Osteocyte (in vitro differentiated cells): ENCODE data around the gene CKLF. TPM values are rescaled to one million over a fixed set of nuclear protein-coding genes. Genes with fewer than 3 reads are reported as not detected.

ENCODE experiments used
- DNase-seq: peaks from one replicate; pipeline ENCODE4 v3.0.0; 2021; ENCODE audit warnings: mixed read lengths; ENCODE audit not compliant: unreplicated experiment; ENCODE audit errors: extremely low spot score
- H3K27ac Mint-ChIP-seq: one replicate; pipeline ENCODE4 v1.8.0; 2021; ENCODE audit warnings: mild to moderate bottlenecking, mixed read lengths; ENCODE audit not compliant: unreplicated experiment
- H3K27me3 Mint-ChIP-seq: one replicate; pipeline ENCODE4 v1.8.0; 2021; ENCODE audit warnings: mixed read lengths; ENCODE audit not compliant: unreplicated experiment
- H3K36me3 Mint-ChIP-seq: one replicate; pipeline ENCODE4 v1.8.0; 2021; ENCODE audit warnings: mixed read lengths; ENCODE audit not compliant: unreplicated experiment
- H3K4me1 Mint-ChIP-seq: one replicate; pipeline ENCODE4 v1.8.0; 2021; ENCODE audit warnings: mixed read lengths; ENCODE audit not compliant: unreplicated experiment
- H3K4me3 Mint-ChIP-seq: one replicate; pipeline ENCODE4 v1.8.0; 2021; ENCODE audit warnings: mild to moderate bottlenecking, moderate library complexity, mixed read lengths; ENCODE audit not compliant: unreplicated experiment
- H3K9me3 Mint-ChIP-seq: one replicate; pipeline ENCODE4 v1.8.0; 2021; ENCODE audit warnings: mixed read lengths; ENCODE audit not compliant: unreplicated experiment
- CTCF ChIP-seq: fragments of 200-600 bp; sonication (generic); IDR thresholded peaks from 2 replicates; pipeline ENCODE4 v1.5.0; 2021; ENCODE audit warnings: antibody characterized with exemption, mild to moderate bottlenecking, moderate library complexity
- total RNA-seq: library from RNA; stranded (reverse); gene quantifications from 2 replicates; pipeline ENCODE4 v1.2.1, GENCODE V29; 2021

The CKLF gene
- total RNA-seq, 1 donor from 2014 or later = 41.5 TPM

GRCh38 chr16:66554495-66554894 lies 2.1 kb downstream of the CKLF start:
- DNase-seq = no peak
- no peak overlapping the region for H3K4me3 Mint-ChIP-seq
- no peak overlapping the region for H3K27ac Mint-ChIP-seq
- H3K27me3 Mint-ChIP-seq = no peaks in the 10 kb centered on the region
- peaks cover 50% of the 10 kb centered on the region for H3K4me1 Mint-ChIP-seq
- peaks cover 13% of the 10 kb centered on the region for H3K36me3 Mint-ChIP-seq
- no peak for TF ChIP-seq CTCF
- H3K9me3 Mint-ChIP-seq = no peaks in the 10 kb centered on the region

DNA sequence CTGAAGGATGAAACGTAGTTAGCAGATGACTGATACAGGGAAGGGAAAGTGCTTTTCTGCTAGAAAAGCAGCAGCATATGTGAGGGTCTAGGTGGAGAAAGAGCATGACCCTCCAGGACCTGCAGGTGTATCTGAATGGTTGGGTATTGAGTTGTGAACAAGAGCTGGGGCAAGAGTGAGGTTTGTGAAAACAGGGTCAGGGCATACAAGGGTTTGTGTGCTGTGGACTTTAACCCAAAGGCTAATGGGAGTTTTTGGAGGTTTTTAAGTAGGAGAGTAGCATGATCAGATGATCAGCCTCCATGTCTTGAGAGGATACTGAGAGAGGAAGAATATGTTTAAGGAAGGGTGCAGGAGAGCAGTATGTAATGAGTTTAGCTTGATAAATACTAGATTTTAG lies 7.7 kb downstream of the CKLF start:
- no peak for DNase-seq
- Mint-ChIP-seq H3K36me3 (peaks cover 22% of the 10 kb centered on the region), H3K4me3 (no peak overlapping the region), H3K27me3 (no peaks in the 10 kb centered on the region), H3K4me1 (peaks cover 8% of the 10 kb centered on the region), H3K9me3 (no peaks in the 10 kb centered on the region), H3K27ac (no peak overlapping the region)
- no peak for TF ChIP-seq CTCF

DNA sequence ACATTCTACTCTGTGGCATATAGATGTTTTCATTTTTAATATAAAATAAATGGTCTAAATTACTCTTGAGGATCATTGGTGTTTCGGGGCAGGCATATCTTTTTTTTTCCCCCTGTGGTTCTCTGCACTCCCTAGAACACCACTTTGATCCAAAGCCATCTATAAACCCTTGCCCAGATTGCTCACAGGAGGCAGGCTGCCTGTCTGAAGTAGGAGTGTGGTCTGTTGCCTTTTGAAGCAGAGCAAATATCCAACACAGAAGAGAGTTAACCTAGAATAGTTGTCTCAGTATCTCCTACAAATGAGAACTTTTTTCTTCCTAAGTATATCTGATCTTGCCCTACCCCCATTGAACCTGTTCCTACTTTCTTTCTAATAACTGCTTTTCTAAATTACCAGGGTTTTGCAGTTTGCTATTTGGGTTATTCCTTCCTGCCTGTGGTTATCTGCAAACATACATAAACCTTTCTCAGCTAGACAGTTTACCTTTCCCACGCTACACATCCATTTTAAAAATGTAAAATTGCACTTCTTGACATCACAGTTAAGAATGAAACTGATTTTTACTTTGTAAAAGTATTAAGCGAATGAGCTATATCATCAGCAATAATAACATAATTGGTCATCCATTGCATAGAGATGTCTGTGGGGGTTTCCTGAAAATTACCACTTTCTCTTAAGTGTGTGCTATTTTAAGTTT lies 9.2 kb downstream of the CKLF start:
- H3K36me3 Mint-ChIP-seq = peaks cover 27% of the 10 kb centered on the region
- no peak overlapping the region for H3K4me3 Mint-ChIP-seq
- no peak for TF ChIP-seq CTCF
- DNase-seq = no peak
- no peak overlapping the region for H3K27ac Mint-ChIP-seq
- H3K27me3 Mint-ChIP-seq = no peaks in the 10 kb centered on the region
- no peaks in the 10 kb centered on the region for H3K9me3 Mint-ChIP-seq
- H3K4me1 Mint-ChIP-seq = no peaks in the 10 kb centered on the region

DNA sequence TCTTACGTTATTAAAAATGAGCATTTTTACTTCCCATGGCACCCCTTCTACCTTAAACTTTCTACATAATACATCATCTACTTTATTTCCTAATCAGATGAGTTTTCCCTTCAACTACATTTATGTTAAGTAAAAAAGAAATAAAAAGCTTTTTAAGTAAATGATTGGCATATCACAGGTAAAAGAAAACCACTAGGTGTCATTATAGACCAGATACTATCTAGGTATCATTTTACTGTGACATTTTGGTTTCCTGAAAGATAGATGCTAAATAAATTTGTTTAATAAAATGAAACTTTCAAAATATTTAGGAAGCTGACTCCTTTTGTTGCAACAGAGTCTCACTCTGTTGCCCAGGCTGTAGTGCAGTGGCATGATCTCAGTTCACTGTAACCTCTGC lies 10.0 kb downstream of the CKLF start:
- no peaks in the 10 kb centered on the region for H3K27me3 Mint-ChIP-seq
- H3K4me3 Mint-ChIP-seq = no peak overlapping the region
- H3K9me3 Mint-ChIP-seq = no peaks in the 10 kb centered on the region
- TF ChIP-seq CTCF = no peak
- no peaks in the 10 kb centered on the region for H3K4me1 Mint-ChIP-seq
- no peak for DNase-seq
- H3K27ac Mint-ChIP-seq = no peak overlapping the region
- H3K36me3 Mint-ChIP-seq = peaks cover 30% of the 10 kb centered on the region

- no peak for DNase-seq
- H3K9me3 Mint-ChIP-seq = no peaks in the 10 kb centered on the region
- no peak overlapping the region for H3K27ac Mint-ChIP-seq
- no peaks in the 10 kb centered on the region for H3K27me3 Mint-ChIP-seq
- H3K36me3 Mint-ChIP-seq = peaks cover 30% of the 10 kb centered on the region
- no peaks in the 10 kb centered on the region for H3K4me1 Mint-ChIP-seq
- no peak for TF ChIP-seq CTCF
- H3K4me3 Mint-ChIP-seq = no peak overlapping the region
Measured at GRCh38 chr16:66562986-66563385, 10.6 kb downstream of the CKLF start.
